ENCODE data around the gene DEGS2.

GRCh38 chr14:100203146-100203545 is 43.7 kb upstream of the DEGS2 start:
- TF ChIP-seq CTCF (conservative IDR thresholded peaks at IDR 0.05; ENCODE audit: low read depth, low read length) (no peak), EZH2 (IDR thresholded peaks at IDR 0.05; ENCODE audit: borderline replicate concordance, low read depth, low read length, poor library complexity, severe bottlenecking) (no peak)

Measured in A673 (cell line).